ENCODE data around the gene DELE1. TPM values are rescaled to one million over a fixed set of nuclear protein-coding genes. Genes with fewer than 3 reads are reported as not detected.

Gene DELE1
- total RNA-seq, 1 experiment from 2014 or later: 78.2 TPM

Other genes starting within 250 kb of the DELE1 start
- 0.21 and 0.38 TPM in 2 replicates for gene ARAP3, start 241.6 kb upstream of the DELE1 start, total RNA-seq (2014; rRNA removed; shearing (Covaris generic))
- 108 and 131 TPM in 2 replicates for gene PCDH1, start 45.5 kb upstream of the DELE1 start, total RNA-seq (2014; rRNA removed; shearing (Covaris generic))
- gene PCDH12, start 34.3 kb downstream of the DELE1 start, total RNA-seq (2014; rRNA removed; shearing (Covaris generic)): not detected in 2 replicates
- gene RNF14, start 45.2 kb downstream of the DELE1 start, total RNA-seq (2014; rRNA removed; shearing (Covaris generic)): 12.0 and 17.5 TPM in 2 replicates
- 34.0 and 37.3 TPM in 2 replicates for gene GNPDA1, start 89.2 kb downstream of the DELE1 start, total RNA-seq (2014; rRNA removed; shearing (Covaris generic))
- gene NDFIP1, start 184.9 kb downstream of the DELE1 start, total RNA-seq (2014; rRNA removed; shearing (Covaris generic)): 23.4 and 26.8 TPM in 2 replicates